GM12878 (cell line): ENCODE measurements around the gene SEL1L3. TPM values are rescaled to one million over a fixed set of nuclear protein-coding genes. Genes with fewer than 3 reads are reported as not detected.

Experiments
- ATAC-seq: fragments of 200-7000 bp; cut with Tn5 transposase; 3 replicates; pipeline ENCODE4 v1.9.1; 2020; ENCODE audit warnings: mild to moderate bottlenecking, moderate library complexity
- BruUV-seq: library from RNA; stranded (reverse); fragments of 400-500 nt; replicated peaks from 2 replicates; lab custom pipeline; 2021; lab: Mats Ljungman, UMichigan
- CTCF ChIA-PET: fragments of 300-600 bp; sonication (Branson Sonifier 250); formaldehyde crosslinking; extraction: SDS; loops from one replicate; lab custom pipeline; 2021; ENCODE audit warnings: inconsistent platforms; lab: Yijun Ruan, JAX
- POLR2A ChIA-PET: fragments of 350-600 bp; formaldehyde crosslinking; extraction: SDS; loops from one replicate; lab custom pipeline; 2021; ENCODE audit warnings: inconsistent platforms; lab: Charles Lee
- RAD21 ChIA-PET: fragments of 300-600 bp; sonication (Branson Sonifier 250); formaldehyde crosslinking; loops from one replicate; lab custom pipeline; 2023; ENCODE audit warnings: antibody characterized with exemption; ENCODE audit not compliant: unreplicated experiment; lab: Charles Lee
- SMC1A ChIA-PET: fragments of 300-600 bp; sonication (Branson Sonifier 250); formaldehyde crosslinking; loops from one replicate; lab custom pipeline; 2023; ENCODE audit not compliant: unreplicated experiment, uncharacterized antibody; lab: Charles Lee
- DNase-seq: peaks from one replicate; pipeline ENCODE4 v3.0.0-alpha.2; 2011; ENCODE audit warnings: low read depth, low spot score
- FAIRE-seq: peaks from 3 replicates; lab custom pipeline; 2011; peaks lifted over from hg19 to GRCh38; lab: Jason Lieb, UNC
- H2AFZ ChIP-seq: 2 replicates; pipeline ENCODE4 v1.6.0; 2011; ENCODE audit warnings: low read depth, low read length, control low read depth; ENCODE audit not compliant: control insufficient read depth
- H3K27ac ChIP-seq: 2 replicates; pipeline ENCODE4 v1.5.1; 2011; ENCODE audit warnings: control low read depth; ENCODE audit not compliant: control insufficient read depth, insufficient read depth
- H3K27me3 ChIP-seq, 2 experiments: replicated peaks in 1 of 2; 2 replicates each; pipeline versions ENCODE4 v1.6.0 to v1.6.1; 2011; ENCODE audit warnings: low read length in 1 of 2; ENCODE audit not compliant: control insufficient read depth in 2 of 2, insufficient read depth in 2 of 2
- H3K36me3 ChIP-seq, 2 experiments: 2 replicates each; pipeline ENCODE4 v1.5.1; 2011; ENCODE audit warnings: low read length in 1 of 2; ENCODE audit not compliant: control insufficient read depth in 2 of 2, insufficient read depth in 2 of 2
- H3K4me1 ChIP-seq: 2 replicates; pipeline ENCODE4 v1.6.1; 2011; ENCODE audit warnings: mild to moderate bottlenecking, low read length, moderate library complexity, mixed read lengths; ENCODE audit not compliant: control insufficient read depth, insufficient read depth
- H3K4me2 ChIP-seq: 2 replicates; pipeline ENCODE4 v1.6.0; 2011; ENCODE audit warnings: control low read depth; ENCODE audit not compliant: control insufficient read depth, insufficient read depth
- H3K4me3 ChIP-seq: fragments of 200-600 bp; sonication (generic); 2 replicates; pipeline ENCODE4 v1.5.1; 2016
- H3K79me2 ChIP-seq: 2 replicates; pipeline ENCODE4 v1.6.0; 2011; ENCODE audit warnings: low read length; ENCODE audit not compliant: control insufficient read depth, insufficient read depth
- H3K9ac ChIP-seq: 2 replicates; pipeline ENCODE4 v1.8.0; 2011; ENCODE audit warnings: low read length, control low read depth, mixed read lengths; ENCODE audit not compliant: control insufficient read depth, insufficient read depth
- H3K9me3 ChIP-seq: replicated peaks from 3 replicates; pipeline ENCODE4 v1.5.1; 2011; ENCODE audit warnings: mild to moderate bottlenecking, low read length; ENCODE audit not compliant: control insufficient read depth, insufficient read depth
- H4K20me1 ChIP-seq: 2 replicates; pipeline ENCODE4 v1.6.0; 2011; ENCODE audit not compliant: control insufficient read depth, insufficient read depth
- ATF7 ChIP-seq: fragments of 450-650 bp; IDR thresholded peaks from 2 replicates; pipeline ENCODE4 v1.6.1; 2016; ENCODE audit warnings: low read depth, mild to moderate bottlenecking
- TCF12 ChIP-seq: IDR thresholded peaks from 2 replicates; pipeline ENCODE4 v1.6.1; 2011; ENCODE audit warnings: low read depth, mild to moderate bottlenecking, low read length
- WGBS: methylation state at CpG from one replicate; pipeline ENCODE4 v1.1.6; 2016; ENCODE audit warnings: low lambda C conversion rate; ENCODE audit not compliant: insufficient replicate concordance, insufficient coverage; ENCODE audit errors: missing lambda C conversion rate; 5-methylcytosine and 5-hydroxymethylcytosine counted together
- in situ Hi-C: fragments of 300-500 bp; cut with MboI; formaldehyde crosslinking; loops from 9 replicates; pipeline ENCODE4 v1.14.3; 2018; ENCODE audit warnings: mixed read lengths
- intact Hi-C: fragments of 100-400 bp; cut with micrococcal nuclease; formaldehyde crosslinking; loops from one replicate; pipeline ENCODE4 v1.14.2; 2022; ENCODE audit not compliant: unreplicated experiment
- polyA plus RNA-seq, 11 experiments: library from polyadenylated mRNA; depleted of rRNA in 4 of 11; unstranded in 6 of 11; stranded (reverse) in 5 of 11; fragments of >200 nt; fragmentation: Nextera tagmentation in 4 of 11; fragmentation: Illumina TruSeq in 1 of 11; extraction: Ambion mirVana in 4 of 11; extraction: Trizol in 1 of 11; gene quantifications; 1 replicate in 1 of 11; 2 replicates in 10 of 11; pipeline versions ENCODE4 v1.2.1 to v1.2.3, GENCODE V29; 2011 to 2016; ENCODE audit warnings: inconsistent platforms in 2 of 11, missing spikeins in 2 of 11, low read depth in 1 of 11
- total RNA-seq, 4 experiments: library from RNA; depleted of rRNA in 3 of 4; stranded (reverse); fragments of >200 nt in 3 of 4; fragmentation: Illumina TruSeq in 1 of 4; extraction: Trizol in 1 of 4; gene quantifications; 2 replicates each; pipeline versions ENCODE4 v1.2.1 to v1.2.3, GENCODE V29; 2013 to 2021
- TF ChIP-seq, protein P1 (sequence below): fragments of 450-650 bp; formaldehyde crosslinking; IDR thresholded peaks from 2 replicates; pipeline ENCODE4 v1.5.0; 2022; ENCODE audit warnings: mild to moderate bottlenecking, missing genetic modification characterization
- TF ChIP-seq, protein P2 (sequence below): fragments of 450-650 bp; IDR thresholded peaks from 2 replicates; pipeline ENCODE4 v1.6.1; 2016; ENCODE audit warnings: mild to moderate bottlenecking

SEL1L3 gene
- total and polyA plus RNA-seq, 10 of the 15 experiments (the other 5 are each of a cell fraction or from before 2014, with no cell fraction given): 20.4 to 82.2 (median 47.3) TPM

DNA sequence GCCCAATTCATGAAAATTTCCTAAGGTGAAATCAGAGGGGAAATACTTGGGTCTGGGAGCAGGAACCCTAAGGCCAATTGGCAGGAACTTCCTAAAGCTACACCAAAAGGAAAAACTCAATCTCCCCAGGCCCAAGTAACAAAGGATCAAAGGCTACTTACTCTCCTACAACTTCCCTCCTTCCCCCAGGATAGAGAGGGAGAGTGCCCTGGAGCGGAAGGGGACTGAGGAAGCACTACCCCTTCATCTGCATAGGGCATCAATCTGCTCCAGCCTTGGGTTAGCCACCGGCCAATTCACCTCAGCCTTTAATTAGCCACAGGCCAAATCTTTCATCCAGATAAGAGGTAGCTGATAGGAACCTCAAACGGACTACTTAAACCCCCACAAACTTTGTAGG lies 152.2 kb downstream of the SEL1L3 start:
- no peaks in the 10 kb centered on the region for H3K9me3 ChIP-seq
- CTCF ChIA-PET: no interaction called here
- H3K4me2 ChIP-seq: no peak overlapping the region
- BruUV-seq: no TSS peak
- TF ChIP-seq, protein P1, sequence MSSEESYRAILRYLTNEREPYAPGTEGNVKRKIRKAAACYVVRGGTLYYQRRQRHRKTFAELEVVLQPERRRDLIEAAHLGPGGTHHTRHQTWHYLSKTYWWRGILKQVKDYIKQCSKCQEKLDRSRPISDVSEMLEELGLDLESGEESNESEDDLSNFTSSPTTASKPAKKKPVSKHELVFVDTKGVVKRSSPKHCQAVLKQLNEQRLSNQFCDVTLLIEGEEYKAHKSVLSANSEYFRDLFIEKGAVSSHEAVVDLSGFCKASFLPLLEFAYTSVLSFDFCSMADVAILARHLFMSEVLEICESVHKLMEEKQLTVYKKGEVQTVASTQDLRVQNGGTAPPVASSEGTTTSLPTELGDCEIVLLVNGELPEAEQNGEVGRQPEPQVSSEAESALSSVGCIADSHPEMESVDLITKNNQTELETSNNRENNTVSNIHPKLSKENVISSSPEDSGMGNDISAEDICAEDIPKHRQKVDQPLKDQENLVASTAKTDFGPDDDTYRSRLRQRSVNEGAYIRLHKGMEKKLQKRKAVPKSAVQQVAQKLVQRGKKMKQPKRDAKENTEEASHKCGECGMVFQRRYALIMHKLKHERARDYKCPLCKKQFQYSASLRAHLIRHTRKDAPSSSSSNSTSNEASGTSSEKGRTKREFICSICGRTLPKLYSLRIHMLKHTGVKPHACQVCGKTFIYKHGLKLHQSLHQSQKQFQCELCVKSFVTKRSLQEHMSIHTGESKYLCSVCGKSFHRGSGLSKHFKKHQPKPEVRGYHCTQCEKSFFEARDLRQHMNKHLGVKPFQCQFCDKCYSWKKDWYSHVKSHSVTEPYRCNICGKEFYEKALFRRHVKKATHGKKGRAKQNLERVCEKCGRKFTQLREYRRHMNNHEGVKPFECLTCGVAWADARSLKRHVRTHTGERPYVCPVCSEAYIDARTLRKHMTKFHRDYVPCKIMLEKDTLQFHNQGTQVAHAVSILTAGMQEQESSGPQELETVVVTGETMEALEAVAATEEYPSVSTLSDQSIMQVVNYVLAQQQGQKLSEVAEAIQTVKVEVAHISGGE (CRISPR knock-in tag): no peak
- TF ChIP-seq, protein P2, sequence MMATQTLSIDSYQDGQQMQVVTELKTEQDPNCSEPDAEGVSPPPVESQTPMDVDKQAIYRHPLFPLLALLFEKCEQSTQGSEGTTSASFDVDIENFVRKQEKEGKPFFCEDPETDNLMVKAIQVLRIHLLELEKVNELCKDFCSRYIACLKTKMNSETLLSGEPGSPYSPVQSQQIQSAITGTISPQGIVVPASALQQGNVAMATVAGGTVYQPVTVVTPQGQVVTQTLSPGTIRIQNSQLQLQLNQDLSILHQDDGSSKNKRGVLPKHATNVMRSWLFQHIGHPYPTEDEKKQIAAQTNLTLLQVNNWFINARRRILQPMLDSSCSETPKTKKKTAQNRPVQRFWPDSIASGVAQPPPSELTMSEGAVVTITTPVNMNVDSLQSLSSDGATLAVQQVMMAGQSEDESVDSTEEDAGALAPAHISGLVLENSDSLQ: no peak
- TF ChIP-seq ATF7: no peak
- no peak for TF ChIP-seq TCF12
- no peaks in the 10 kb centered on the region for H4K20me1 ChIP-seq
- no peaks in the 10 kb centered on the region for H3K79me2 ChIP-seq
- no peaks in the 10 kb centered on the region for H3K4me1 ChIP-seq
- H3K36me3 ChIP-seq: no peaks in the 10 kb centered on the region
- FAIRE-seq (no peak), ATAC-seq (no peak), DNase-seq (no peak)
- RAD21 ChIA-PET: no interaction called here
- intact Hi-C loops (no loop called here), in situ Hi-C loops (no loop called here)
- H3K27ac ChIP-seq: no peak overlapping the region
- SMC1A ChIA-PET: interaction anchor here (1.3 kb wide), 1 partner anchor 17 kb away, joined by 3 read pairs; no protein-coding TSS in a partner anchor
- H2AFZ ChIP-seq: no peak overlapping the region
- no peak overlapping the region for H3K9ac ChIP-seq
- whole genome bisulfite sequencing: 30% methylated on average over 3 of the region's 3 CpGs
- no peak overlapping the region for H3K4me3 ChIP-seq
- no peaks in the 10 kb centered on the region for H3K27me3 ChIP-seq
- POLR2A ChIA-PET: no interaction called here
